ENCODE measurements around the gene PRKG1. TPM values are rescaled to one million over a fixed set of nuclear protein-coding genes. Genes with fewer than 3 reads are reported as not detected.

The PRKG1 gene
- total RNA-seq, 1 experiment from 2014 or later, result 16.5 TPM

DNA sequence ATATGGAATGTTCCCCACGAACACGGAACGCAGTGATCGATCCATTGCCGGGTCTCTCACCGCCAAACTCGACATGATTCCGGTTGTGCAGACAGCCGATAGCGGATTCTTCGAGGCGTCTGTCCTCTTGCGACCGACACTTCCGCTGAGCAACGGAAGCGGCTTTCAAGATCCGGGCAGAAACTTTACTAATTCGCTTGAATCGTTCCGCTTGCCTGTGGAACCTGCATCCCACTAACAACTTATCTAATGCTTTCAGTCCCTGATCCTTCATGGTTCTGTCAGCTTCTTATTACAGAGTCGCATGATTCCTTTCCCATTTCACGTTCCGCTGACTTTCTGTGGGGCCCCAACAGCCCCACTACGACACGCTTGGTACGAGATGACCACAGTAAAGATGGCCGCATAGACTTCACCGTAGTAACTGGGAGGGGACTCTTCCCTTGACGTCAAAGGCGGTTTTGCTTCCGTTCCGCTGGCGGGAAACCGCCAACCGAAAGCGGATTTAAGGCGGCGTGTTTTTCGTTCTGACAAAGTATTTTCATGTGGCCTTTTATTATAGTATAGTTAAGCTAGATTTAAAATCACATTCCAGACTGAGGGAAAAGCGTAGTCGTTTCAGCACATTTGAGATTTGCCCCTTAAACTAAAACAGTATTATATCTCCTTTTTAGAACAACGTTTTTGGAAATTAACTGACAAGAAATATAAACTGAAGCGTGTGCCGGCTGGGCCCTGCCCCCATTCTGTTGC, 625.4 kb downstream of the PRKG1 start, which contains the start of gene CSTF2T (continued):
- TF ChIP-seq, protein P1, sequence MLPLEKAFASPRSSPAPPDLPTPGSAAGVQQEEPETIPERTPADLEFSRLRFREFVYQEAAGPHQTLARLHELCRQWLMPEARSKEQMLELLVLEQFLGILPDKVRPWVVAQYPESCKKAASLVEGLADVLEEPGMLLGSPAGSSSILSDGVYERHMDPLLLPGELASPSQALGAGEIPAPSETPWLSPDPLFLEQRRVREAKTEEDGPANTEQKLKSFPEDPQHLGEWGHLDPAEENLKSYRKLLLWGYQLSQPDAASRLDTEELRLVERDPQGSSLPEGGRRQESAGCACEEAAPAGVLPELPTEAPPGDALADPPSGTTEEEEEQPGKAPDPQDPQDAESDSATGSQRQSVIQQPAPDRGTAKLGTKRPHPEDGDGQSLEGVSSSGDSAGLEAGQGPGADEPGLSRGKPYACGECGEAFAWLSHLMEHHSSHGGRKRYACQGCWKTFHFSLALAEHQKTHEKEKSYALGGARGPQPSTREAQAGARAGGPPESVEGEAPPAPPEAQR (CRISPR knock-in tag; IDR thresholded peaks at IDR 0.05), result no peak

DNA sequence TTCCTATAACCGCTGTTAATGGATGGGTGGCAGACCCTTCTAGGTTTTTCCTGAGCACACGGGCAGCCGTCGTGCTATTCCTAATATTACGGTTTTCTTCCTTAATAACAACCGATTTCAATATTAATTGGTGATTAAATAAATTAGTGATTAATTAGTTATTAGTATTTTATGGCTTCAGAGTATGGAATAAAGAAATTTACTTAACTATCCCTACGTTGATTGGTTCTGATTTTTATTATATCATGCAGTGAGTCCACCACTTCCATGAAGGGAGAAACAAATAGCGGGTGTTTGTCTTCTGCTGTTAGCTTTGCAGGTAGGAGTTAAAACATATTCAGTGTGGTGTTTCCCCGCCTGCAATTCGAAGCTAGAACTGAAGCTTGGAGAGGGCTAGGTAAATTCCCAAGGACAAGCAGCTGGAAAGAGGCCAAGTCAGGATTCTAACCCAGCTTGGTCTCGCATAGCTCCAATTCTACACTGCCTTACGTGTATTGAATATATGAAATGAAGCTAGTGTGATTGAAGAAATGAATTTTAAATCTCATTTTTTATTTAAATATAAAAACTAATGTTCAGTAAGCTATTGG, 626.0 kb downstream of the PRKG1 start:
- DNase-seq (ENCODE audit: low spot score), result no peak
- H3K27me3 Mint-ChIP-seq (ENCODE audit: low read depth), result no peaks in the 10 kb centered on the region
- H3K27ac Mint-ChIP-seq, result peak overlapping the region; percentile 100
- H3K9me3 Mint-ChIP-seq, result no peaks in the 10 kb centered on the region
- no peak for TF ChIP-seq TCF7 (CRISPR knock-in tag; IDR thresholded peaks at IDR 0.05; ENCODE audit: low read depth)
- peak; percentile 36 for ATAC-seq
- ChIA-PET CTCF (interaction anchor here (1.0 to 1.4 kb wide), 2 partner anchors 9 to 614 kb away, joined by 3 to 4 read pairs; partner anchors contain the start of gene DKK1), POLR2A (interaction anchor here (0.5 kb wide), 2 partner anchors 9 to 340 kb away, joined by 3 to 5 read pairs; no protein-coding TSS in a partner anchor)
- H3K36me3 Mint-ChIP-seq, result peaks cover 7% of the 10 kb centered on the region
- peaks cover 31% of the 10 kb centered on the region for H3K4me1 Mint-ChIP-seq
- H3K4me3 Mint-ChIP-seq, result peak overlapping the region; percentile 99

DNA sequence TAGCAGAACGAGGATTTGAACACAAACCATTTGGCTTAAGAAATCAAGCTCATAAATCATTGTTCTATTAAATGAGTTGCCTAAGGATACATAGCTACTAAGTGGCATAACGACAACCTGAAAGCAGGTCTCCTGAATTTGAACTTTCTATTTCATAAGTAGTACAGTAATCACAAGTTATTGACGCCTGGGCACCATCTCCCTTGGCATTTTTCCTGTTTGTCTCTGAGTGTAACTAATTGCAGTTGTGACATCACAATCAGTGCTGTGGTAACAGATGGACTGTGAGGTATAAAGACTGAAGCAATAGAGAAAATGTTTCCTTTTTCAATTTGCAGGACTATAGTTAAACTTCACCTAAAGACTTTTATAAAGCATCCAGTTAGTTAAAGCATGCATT, 631.5 kb downstream of the PRKG1 start:
- Mint-ChIP-seq H3K4me1 (peaks cover 26% of the 10 kb centered on the region), H3K9me3 (peaks cover 3% of the 10 kb centered on the region; the same call in 1 of the 2 replicates), H3K4me3 (no peak overlapping the region), H3K27ac (no peak overlapping the region), H3K27me3 (ENCODE audit: low read depth) (no peaks in the 10 kb centered on the region), H3K36me3 (no peaks in the 10 kb centered on the region)
- no peak for ATAC-seq
- ChIA-PET CTCF (interaction anchor here (0.7 kb wide), 1 partner anchor 298 kb away, joined by 4 read pairs; no protein-coding TSS in a partner anchor), POLR2A (no interaction called here)
- no peak for DNase-seq (ENCODE audit: low spot score)
- TF ChIP-seq ZBTB21 (CRISPR knock-in tag; IDR thresholded peaks at IDR 0.05; ENCODE audit: borderline replicate concordance) (no peak), KAT7 (CRISPR knock-in tag; IDR thresholded peaks at IDR 0.05; ENCODE audit: borderline replicate concordance) (no peak)
- TF ChIP-seq, protein P2, sequence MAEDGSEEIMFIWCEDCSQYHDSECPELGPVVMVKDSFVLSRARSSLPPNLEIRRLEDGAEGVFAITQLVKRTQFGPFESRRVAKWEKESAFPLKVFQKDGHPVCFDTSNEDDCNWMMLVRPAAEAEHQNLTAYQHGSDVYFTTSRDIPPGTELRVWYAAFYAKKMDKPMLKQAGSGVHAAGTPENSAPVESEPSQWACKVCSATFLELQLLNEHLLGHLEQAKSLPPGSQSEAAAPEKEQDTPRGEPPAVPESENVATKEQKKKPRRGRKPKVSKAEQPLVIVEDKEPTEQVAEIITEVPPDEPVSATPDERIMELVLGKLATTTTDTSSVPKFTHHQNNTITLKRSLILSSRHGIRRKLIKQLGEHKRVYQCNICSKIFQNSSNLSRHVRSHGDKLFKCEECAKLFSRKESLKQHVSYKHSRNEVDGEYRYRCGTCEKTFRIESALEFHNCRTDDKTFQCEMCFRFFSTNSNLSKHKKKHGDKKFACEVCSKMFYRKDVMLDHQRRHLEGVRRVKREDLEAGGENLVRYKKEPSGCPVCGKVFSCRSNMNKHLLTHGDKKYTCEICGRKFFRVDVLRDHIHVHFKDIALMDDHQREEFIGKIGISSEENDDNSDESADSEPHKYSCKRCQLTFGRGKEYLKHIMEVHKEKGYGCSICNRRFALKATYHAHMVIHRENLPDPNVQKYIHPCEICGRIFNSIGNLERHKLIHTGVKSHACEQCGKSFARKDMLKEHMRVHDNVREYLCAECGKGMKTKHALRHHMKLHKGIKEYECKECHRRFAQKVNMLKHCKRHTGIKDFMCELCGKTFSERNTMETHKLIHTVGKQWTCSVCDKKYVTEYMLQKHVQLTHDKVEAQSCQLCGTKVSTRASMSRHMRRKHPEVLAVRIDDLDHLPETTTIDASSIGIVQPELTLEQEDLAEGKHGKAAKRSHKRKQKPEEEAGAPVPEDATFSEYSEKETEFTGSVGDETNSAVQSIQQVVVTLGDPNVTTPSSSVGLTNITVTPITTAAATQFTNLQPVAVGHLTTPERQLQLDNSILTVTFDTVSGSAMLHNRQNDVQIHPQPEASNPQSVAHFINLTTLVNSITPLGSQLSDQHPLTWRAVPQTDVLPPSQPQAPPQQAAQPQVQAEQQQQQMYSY (CRISPR knock-in tag; IDR thresholded peaks at IDR 0.05), result no peak

DNA sequence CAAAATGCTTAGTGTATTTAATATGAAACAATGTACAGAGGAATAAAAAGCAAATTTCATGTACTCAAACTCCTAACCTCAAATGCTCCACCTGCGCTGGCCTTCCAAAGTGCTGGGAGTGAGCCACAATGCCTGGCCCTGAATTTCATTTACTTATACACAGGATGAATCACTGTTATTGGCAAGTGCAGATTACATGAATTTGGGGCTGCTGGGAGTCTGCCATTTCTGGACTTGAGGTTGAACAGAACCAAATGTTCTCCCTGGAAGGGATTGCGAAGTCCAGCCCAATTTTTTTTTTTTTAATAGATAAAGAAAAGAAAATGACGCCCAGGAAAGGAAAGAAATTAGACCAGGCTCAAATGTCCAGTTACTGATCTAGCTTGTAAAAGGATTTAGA, 631.9 kb downstream of the PRKG1 start:
- H3K4me3 Mint-ChIP-seq, result no peak overlapping the region
- H3K27ac Mint-ChIP-seq, result no peak overlapping the region
- ATAC-seq (no peak), DNase-seq (ENCODE audit: low spot score) (no peak)
- peaks cover 3% of the 10 kb centered on the region; the same call in 1 of the 2 replicates for H3K9me3 Mint-ChIP-seq
- TF ChIP-seq GTF2I (CRISPR knock-in tag; conservative IDR thresholded peaks at IDR 0.05), result no peak
- TF ChIP-seq ZNF121 (CRISPR knock-in tag; IDR thresholded peaks at IDR 0.05), result no peak
- TF ChIP-seq SMAD3 (CRISPR knock-in tag; IDR thresholded peaks at IDR 0.05; ENCODE audit: borderline replicate concordance), result no peak
- CTCF ChIA-PET, result interaction anchor here (0.7 kb wide), 1 partner anchor 298 kb away, joined by 4 read pairs; no protein-coding TSS in a partner anchor
- no peaks in the 10 kb centered on the region for H3K27me3 Mint-ChIP-seq (ENCODE audit: low read depth)
- no peaks in the 10 kb centered on the region for H3K36me3 Mint-ChIP-seq
- POLR2A ChIA-PET, result no interaction called here
- H3K4me1 Mint-ChIP-seq, result peaks cover 25% of the 10 kb centered on the region

DNA sequence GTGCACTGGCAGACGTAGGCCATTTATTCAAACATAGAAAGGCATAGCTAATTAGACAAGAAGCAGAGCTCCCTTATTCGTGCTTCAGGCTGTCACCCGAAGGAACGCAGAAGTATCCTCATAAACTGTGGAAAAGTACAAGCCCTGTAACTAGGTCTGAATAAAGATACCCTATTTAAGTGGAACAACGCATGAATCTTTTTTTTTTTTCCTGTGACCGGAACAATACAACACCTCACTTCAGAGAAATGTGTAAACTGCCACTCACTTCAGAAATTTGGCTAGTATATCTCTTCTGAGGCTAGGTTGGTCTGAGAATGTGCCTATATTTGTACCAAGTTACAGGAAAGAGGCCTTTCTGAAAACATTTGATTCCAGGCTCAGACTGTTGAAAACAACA, 633.1 kb downstream of the PRKG1 start:
- no peaks in the 10 kb centered on the region for H3K36me3 Mint-ChIP-seq
- H3K9me3 Mint-ChIP-seq, result peaks cover 3% of the 10 kb centered on the region; the same call in 1 of the 2 replicates
- no peak overlapping the region for H3K4me3 Mint-ChIP-seq
- ATAC-seq (no peak), DNase-seq (ENCODE audit: low spot score) (no peak)
- POLR2A ChIA-PET, result no interaction called here
- H3K27ac Mint-ChIP-seq, result no peak overlapping the region
- CTCF ChIA-PET, result no interaction called here
- H3K4me1 Mint-ChIP-seq, result peaks cover 23% of the 10 kb centered on the region
- no peaks in the 10 kb centered on the region for H3K27me3 Mint-ChIP-seq (ENCODE audit: low read depth)
- TF ChIP-seq NR3C1 (CRISPR knock-in tag; conservative IDR thresholded peaks at IDR 0.05; ENCODE audit: low read depth) (no peak), MXD4 (CRISPR knock-in tag; IDR thresholded peaks at IDR 0.05; ENCODE audit: borderline replicate concordance) (no peak), GTF2I (CRISPR knock-in tag; conservative IDR thresholded peaks at IDR 0.05) (no peak), SP1 (CRISPR knock-in tag; conservative IDR thresholded peaks at IDR 0.05) (no peak), ZNF219 (CRISPR knock-in tag; IDR thresholded peaks at IDR 0.05; ENCODE audit: borderline replicate concordance) (no peak), JAZF1 (CRISPR knock-in tag; IDR thresholded peaks at IDR 0.05) (no peak), ZNF121 (CRISPR knock-in tag; IDR thresholded peaks at IDR 0.05) (no peak), ZNF317 (CRISPR knock-in tag; IDR thresholded peaks at IDR 0.05; ENCODE audit: borderline replicate concordance, low read depth) (no peak), SMAD4 (CRISPR knock-in tag; IDR thresholded peaks at IDR 0.05) (no peak), OVOL2 (CRISPR knock-in tag; IDR thresholded peaks at IDR 0.05; ENCODE audit: borderline replicate concordance) (no peak), IRF2 (CRISPR knock-in tag; IDR thresholded peaks at IDR 0.05; ENCODE audit: borderline replicate concordance, low read depth) (no peak)
- TF ChIP-seq, protein P3, sequence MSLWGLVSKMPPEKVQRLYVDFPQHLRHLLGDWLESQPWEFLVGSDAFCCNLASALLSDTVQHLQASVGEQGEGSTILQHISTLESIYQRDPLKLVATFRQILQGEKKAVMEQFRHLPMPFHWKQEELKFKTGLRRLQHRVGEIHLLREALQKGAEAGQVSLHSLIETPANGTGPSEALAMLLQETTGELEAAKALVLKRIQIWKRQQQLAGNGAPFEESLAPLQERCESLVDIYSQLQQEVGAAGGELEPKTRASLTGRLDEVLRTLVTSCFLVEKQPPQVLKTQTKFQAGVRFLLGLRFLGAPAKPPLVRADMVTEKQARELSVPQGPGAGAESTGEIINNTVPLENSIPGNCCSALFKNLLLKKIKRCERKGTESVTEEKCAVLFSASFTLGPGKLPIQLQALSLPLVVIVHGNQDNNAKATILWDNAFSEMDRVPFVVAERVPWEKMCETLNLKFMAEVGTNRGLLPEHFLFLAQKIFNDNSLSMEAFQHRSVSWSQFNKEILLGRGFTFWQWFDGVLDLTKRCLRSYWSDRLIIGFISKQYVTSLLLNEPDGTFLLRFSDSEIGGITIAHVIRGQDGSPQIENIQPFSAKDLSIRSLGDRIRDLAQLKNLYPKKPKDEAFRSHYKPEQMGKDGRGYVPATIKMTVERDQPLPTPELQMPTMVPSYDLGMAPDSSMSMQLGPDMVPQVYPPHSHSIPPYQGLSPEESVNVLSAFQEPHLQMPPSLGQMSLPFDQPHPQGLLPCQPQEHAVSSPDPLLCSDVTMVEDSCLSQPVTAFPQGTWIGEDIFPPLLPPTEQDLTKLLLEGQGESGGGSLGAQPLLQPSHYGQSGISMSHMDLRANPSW (CRISPR knock-in tag; conservative IDR thresholded peaks at IDR 0.05; ENCODE audit: low read depth), result no peak

Measured in WTC11 (cell line).